Upper lobe of left lung (tissue), 4 donors: Measurements from ENCODE around the gene PDPK1.

Experiments used
- CTCF ChIP-seq, 6 experiments: fragments of 450-650 bp in 4 of 6; fragments of 200-600 bp in 2 of 6; sonication (generic) in 2 of 6; IDR thresholded peaks; one replicate each; pipeline ENCODE4 v1.5.1; 2016 to 2019; ENCODE audit warnings: antibody characterized with exemption in 6 of 6
- EP300 ChIP-seq, 4 donors: sonication (generic); formaldehyde crosslinking; IDR thresholded peaks; one replicate each; pipeline ENCODE4 v1.5.1; 2017; ENCODE audit warnings: antibody characterized with exemption in 4 of 4, control low read depth in 2 of 4
- POLR2A ChIP-seq, 4 donors: fragments of 450-650 bp; IDR thresholded peaks; one replicate each; pipeline ENCODE4 v1.5.1; 2016 to 2017; ENCODE audit warnings: antibody characterized with exemption in 4 of 4, mild to moderate bottlenecking in 2 of 4
- POLR2AphosphoS5 ChIP-seq, 2 donors: sonication (generic); formaldehyde crosslinking; IDR thresholded peaks; one replicate each; pipeline ENCODE4 v1.5.1; 2017; ENCODE audit warnings: antibody characterized with exemption in 2 of 2

DNA sequence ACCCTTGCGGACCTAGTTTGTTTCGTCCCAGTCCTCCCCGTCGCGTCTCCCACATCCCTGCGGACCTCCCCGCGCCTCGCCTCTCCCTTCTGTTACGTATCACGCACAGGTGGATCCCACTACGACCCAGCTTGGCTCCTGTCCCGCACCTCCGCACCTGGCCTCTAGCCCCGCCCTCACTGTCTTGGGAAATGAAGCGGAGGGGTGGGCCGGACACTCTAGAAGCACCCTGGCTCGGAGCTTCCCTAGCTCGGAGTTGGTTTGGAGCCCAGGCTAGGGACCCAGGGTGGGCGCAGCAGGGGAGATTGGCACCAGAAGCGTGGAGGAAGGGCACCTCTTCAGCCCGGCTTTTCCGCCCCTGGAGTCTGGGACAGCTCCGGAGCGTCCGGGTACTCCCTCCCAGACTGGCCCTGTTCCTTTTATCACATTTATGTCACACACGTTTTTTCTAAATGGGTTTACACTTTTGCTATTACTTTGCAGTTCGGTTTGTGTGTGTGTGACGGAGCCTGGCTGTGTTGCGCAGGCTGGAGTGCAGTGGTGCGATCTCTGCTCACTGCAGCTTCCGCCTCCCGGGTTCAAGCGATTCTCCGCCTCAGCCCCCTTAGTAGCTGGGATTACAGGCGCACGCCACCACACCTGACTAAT lies 5.2 kb upstream of the PDPK1 start:
- TF ChIP-seq POLR2AphosphoS5 (IDR thresholded peaks at IDR 0.05) (peak; percentile 24 to 68), EP300 (IDR thresholded peaks at IDR 0.05) (no peak), POLR2A (IDR thresholded peaks at IDR 0.05) (peak in 1 of 4 donors; percentile 71), CTCF (IDR thresholded peaks at IDR 0.05) (peak in 2 of 6 experiments; percentile 9 to 10)
